Kidney (tissue), 14 donors: ENCODE results near the gene HCFC2. TPM values are rescaled to one million over a fixed set of nuclear protein-coding genes. Genes with fewer than 3 reads are reported as not detected.
"Not testable (repeated sequence)": the region's sequence is repeated elsewhere in the genome, so short reads cannot be mapped to it uniquely, and the experiment has no call there.

Experiments used
- DNase-seq, 5 donors: peaks; one replicate each; pipeline ENCODE4 v3.0.0-alpha.2; 2013 to 2020
- FAIRE-seq: peaks from 2 replicates; lab custom pipeline; 2012; peaks lifted over from hg19 to GRCh38; lab: Jason Lieb, UNC
- H3K27ac ChIP-seq, 2 donors: one replicate each; pipeline ENCODE4 v1.7.0; 2013; ENCODE audit warnings: low read depth in 2 of 2, low read length in 2 of 2, inconsistent platforms in 1 of 2
- H3K27me3 ChIP-seq: one replicate; pipeline ENCODE4 v1.7.1; 2013; ENCODE audit warnings: low read length, inconsistent platforms; ENCODE audit not compliant: control insufficient read depth, insufficient read depth
- H3K36me3 ChIP-seq, 3 donors: one replicate each; pipeline versions ENCODE4 v1.7.0 to v1.7.1; 2013; ENCODE audit warnings: low read length in 3 of 3, control low read depth in 1 of 3, inconsistent platforms in 1 of 3; ENCODE audit not compliant: insufficient read depth in 3 of 3, control insufficient read depth in 2 of 3
- H3K4me1 ChIP-seq, 3 donors: one replicate each; pipeline versions ENCODE4 v1.7.0 to v1.7.1; 2013; ENCODE audit warnings: low read length in 3 of 3, inconsistent platforms in 1 of 3, low read depth in 1 of 3; ENCODE audit not compliant: control insufficient read depth in 2 of 3, insufficient read depth in 2 of 3
- H3K4me3 ChIP-seq, 3 donors: one replicate each; pipeline versions ENCODE4 v1.7.0 to v1.8.1; 2013; ENCODE audit warnings: low read length in 3 of 3, control low read depth in 1 of 3, inconsistent platforms in 1 of 3
- H3K9ac ChIP-seq, 3 donors: one replicate each; pipeline versions ENCODE4 v1.7.0 to v1.7.1; 2013; ENCODE audit warnings: low read length in 3 of 3, control low read depth in 1 of 3, inconsistent platforms in 1 of 3
- H3K9me3 ChIP-seq, 3 donors: one replicate each; pipeline versions ENCODE4 v1.7.0 to v1.7.1; 2013; ENCODE audit warnings: low read length in 3 of 3, control low read depth in 1 of 3, inconsistent platforms in 1 of 3; ENCODE audit not compliant: control insufficient read depth in 2 of 3, insufficient read depth in 1 of 3
- intact Hi-C: fragments of 100-400 bp; cut with DNase I; formaldehyde crosslinking; loops from one replicate; pipeline ENCODE4 v1.11.1; 2022
- polyA plus RNA-seq: library from polyadenylated mRNA; stranded (reverse); fragments of 350-450 nt; fragmentation: Illumina TruSeq; extraction: RNeasy Lipid Tissue Mini Kit (QIAGEN cat#74804); gene quantifications from one replicate; pipeline ENCODE4 v1.2.3, GENCODE V29; 2014; ENCODE audit warnings: low read depth, low replicate concordance; ENCODE audit not compliant: insufficient read depth
- total RNA-seq: library from RNA; stranded (reverse); fragmentation: NEBNext Ultra II Directional; extraction: Animal tissue kit (Norgen Biotek cat#: 25700); gene quantifications from one replicate; pipeline ENCODE4 v1.2.1, GENCODE V29; 2021
- TF ChIP-seq, protein P1 (sequence below): IDR thresholded peaks from 3 replicates; pipeline ENCODE4 v1.5.1; 2012; ENCODE audit warnings: mild to moderate bottlenecking, moderate library complexity, borderline replicate concordance; ENCODE audit not compliant: insufficient read depth; ENCODE audit errors: extremely low read depth
- donor health status: control.
- donor health status: control.
- donor health status: control.
- donor health status: control.
- donor health status: control.
- donor health status: DM: yes; HTN: yes; CAD: no.
- donor health status: Normal renal cell carcinoma (clear cell type).

Gene HCFC2
- total and polyA plus RNA-seq, 2 donors from 2014 or later: 6.0 to 18.1 TPM

- H3K4me3 ChIP-seq, H3K4me1 ChIP-seq, FAIRE-seq, H3K9ac ChIP-seq, H3K36me3 ChIP-seq, H3K27ac ChIP-seq, DNase-seq, H3K9me3 ChIP-seq, H3K27me3 ChIP-seq, intact Hi-C loops: not testable (repeated sequence)
Measured at GRCh38 chr12:104036143-104036542, 28.2 kb upstream of the HCFC2 start.

- FAIRE-seq, H3K27ac ChIP-seq, intact Hi-C loops: not testable (repeated sequence)
Measured at GRCh38 chr12:104039769-104040168, 24.6 kb upstream of the HCFC2 start.

GRCh38 chr12:104042580-104042979 is 21.8 kb upstream of the HCFC2 start:
- no peak overlapping the region for H3K27ac ChIP-seq
- intact Hi-C loops: no loop called here
- H3K9ac ChIP-seq: no peak overlapping the region
- no peaks in the 10 kb centered on the region for H3K9me3 ChIP-seq
- no peaks in the 10 kb centered on the region for H3K36me3 ChIP-seq
- no peaks in the 10 kb centered on the region for H3K4me1 ChIP-seq
- TF ChIP-seq, protein P1, sequence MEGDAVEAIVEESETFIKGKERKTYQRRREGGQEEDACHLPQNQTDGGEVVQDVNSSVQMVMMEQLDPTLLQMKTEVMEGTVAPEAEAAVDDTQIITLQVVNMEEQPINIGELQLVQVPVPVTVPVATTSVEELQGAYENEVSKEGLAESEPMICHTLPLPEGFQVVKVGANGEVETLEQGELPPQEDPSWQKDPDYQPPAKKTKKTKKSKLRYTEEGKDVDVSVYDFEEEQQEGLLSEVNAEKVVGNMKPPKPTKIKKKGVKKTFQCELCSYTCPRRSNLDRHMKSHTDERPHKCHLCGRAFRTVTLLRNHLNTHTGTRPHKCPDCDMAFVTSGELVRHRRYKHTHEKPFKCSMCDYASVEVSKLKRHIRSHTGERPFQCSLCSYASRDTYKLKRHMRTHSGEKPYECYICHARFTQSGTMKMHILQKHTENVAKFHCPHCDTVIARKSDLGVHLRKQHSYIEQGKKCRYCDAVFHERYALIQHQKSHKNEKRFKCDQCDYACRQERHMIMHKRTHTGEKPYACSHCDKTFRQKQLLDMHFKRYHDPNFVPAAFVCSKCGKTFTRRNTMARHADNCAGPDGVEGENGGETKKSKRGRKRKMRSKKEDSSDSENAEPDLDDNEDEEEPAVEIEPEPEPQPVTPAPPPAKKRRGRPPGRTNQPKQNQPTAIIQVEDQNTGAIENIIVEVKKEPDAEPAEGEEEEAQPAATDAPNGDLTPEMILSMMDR: no peak
- no peak overlapping the region for H3K4me3 ChIP-seq
- FAIRE-seq (no peak), DNase-seq (no peak)
- H3K27me3 ChIP-seq: no peaks in the 10 kb centered on the region

More at GRCh38 chr12:104039769-104040168, 24.6 kb upstream of the HCFC2 start:
- H3K4me1 ChIP-seq, H3K36me3 ChIP-seq, H3K4me3 ChIP-seq, H3K27me3 ChIP-seq, H3K9ac ChIP-seq, H3K9me3 ChIP-seq, DNase-seq: not testable (repeated sequence)

DNA sequence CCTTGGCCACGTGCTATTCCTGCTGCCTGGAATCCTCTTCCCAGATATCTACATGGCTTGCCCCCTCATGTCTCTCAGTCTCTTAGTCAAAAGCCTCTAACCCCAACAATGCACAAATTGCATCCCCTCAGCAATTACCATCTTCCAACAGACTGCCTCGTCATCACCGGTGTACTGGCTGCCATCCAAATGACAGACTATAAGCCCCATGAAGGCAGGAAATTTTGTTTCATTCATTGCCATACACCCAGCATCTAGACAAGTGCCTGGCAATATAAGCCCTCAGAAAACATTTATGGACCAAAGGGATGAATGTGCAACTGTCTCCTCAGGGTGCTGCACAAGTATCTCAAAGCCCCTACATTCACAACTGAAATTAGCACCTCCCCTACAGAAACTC is 20.2 kb upstream of the HCFC2 start:
- peaks cover 0 to 3% (median 0%) of the 10 kb centered on the region in 3 donors for H3K4me1 ChIP-seq
- no peaks in the 10 kb centered on the region for H3K9me3 ChIP-seq
- no peak for DNase-seq
- H3K9ac ChIP-seq: no peak overlapping the region
- TF ChIP-seq, protein P1: no peak
- no peaks in the 10 kb centered on the region for H3K36me3 ChIP-seq
- H3K27me3 ChIP-seq: no peaks in the 10 kb centered on the region
- no peak overlapping the region for H3K4me3 ChIP-seq
- no peak overlapping the region for H3K27ac ChIP-seq
- no peak for FAIRE-seq
- intact Hi-C loops: no loop called here

DNA sequence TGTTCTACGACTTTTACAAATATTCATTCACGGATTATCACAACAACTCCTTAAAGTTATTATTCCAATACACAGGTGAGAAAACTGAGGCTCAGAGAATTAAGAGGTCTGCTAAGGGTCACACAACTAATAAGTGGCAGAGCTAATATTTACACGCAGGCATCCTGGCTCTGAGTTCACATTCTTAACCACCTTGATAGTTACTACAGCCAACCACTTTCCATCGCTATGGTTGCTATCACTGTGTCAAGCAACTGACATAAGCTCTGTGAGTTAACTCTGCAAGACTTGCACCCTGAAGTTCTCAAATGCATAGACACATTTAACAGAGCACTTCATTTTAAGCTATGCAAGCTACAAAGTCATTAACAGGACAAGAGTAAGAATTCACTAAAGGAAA is 18.0 kb upstream of the HCFC2 start:
- intact Hi-C loops: no loop called here
- DNase-seq: no peak
- H3K27ac ChIP-seq: no peak overlapping the region

More for the DNA sequence above, 18.0 kb upstream of the HCFC2 start:
- Histone ChIP-seq H3K9ac (no peak overlapping the region), H3K4me1 (peaks cover 0 to 3% (median 0%) of the 10 kb centered on the region in 3 donors), H3K4me3 (no peak overlapping the region), H3K9me3 (no peaks in the 10 kb centered on the region), H3K27me3 (no peaks in the 10 kb centered on the region), H3K36me3 (no peaks in the 10 kb centered on the region)
- TF ChIP-seq, protein P1: no peak
- no peak for FAIRE-seq
